ENCODE data around the gene DUSP1. TPM values are rescaled to one million over a fixed set of nuclear protein-coding genes. Genes with fewer than 3 reads are reported as not detected.

DUSP1 gene
- total RNA-seq, 1 experiment from 2014 or later, result 38.1 TPM

DNA sequence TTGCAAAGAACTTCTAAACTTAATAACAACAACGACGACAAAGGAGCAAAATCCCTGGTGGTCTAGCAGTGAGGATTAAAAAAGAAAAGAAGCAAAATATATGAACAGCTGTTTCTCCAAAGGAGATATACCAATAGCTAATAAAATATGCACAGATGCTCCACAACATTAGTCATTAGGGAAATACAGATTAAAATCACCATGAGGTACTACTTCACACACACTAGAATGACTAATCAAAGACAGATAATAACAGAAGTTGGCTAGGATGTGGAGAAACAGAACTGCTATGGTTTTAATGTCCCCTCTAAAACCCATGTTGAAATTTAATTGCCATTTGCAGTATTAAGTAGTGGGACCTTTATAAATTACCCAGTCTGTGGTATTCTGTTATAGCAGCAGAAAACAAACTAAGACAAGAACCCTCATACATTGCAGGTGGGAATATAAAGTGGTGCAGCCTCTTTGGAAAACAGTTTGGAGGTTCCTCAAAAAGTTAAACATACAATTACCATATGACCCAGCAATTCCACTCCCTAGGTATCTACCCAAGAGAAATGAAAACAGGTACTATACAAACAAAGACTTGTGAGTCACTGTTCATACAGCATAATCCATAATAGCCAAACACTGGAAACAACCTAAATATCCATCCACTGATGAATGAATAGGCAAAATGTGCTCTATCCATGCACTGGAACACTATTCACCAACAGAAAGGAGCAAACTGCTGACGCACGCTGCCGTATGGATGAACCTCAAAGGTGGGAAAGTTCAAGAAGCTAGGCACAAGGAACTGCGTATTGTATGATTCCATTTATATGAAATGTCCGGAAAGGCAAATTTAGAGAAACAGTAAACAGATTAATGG is 11.4 kb upstream of the DUSP1 start:
- Mint-ChIP-seq H3K4me3 (ENCODE audit: low read depth, unreplicated experiment) (no peak overlapping the region), H3K4me1 (ENCODE audit: low read depth, unreplicated experiment) (peaks cover 24% of the 10 kb centered on the region), H3K36me3 (ENCODE audit: insufficient read depth, unreplicated experiment) (peaks cover 8% of the 10 kb centered on the region), H3K27me3 (ENCODE audit: unreplicated experiment) (no peaks in the 10 kb centered on the region), H3K9me3 (ENCODE audit: low read depth, unreplicated experiment) (no peaks in the 10 kb centered on the region), H3K27ac (ENCODE audit: unreplicated experiment) (peak overlapping the region; percentile 75)
- no TSS peak for BruUV-seq (replicated peaks)
- no peak for DNase-seq
- intact Hi-C loops (cut with micrococcal nuclease; ENCODE audit: unreplicated experiment), result loop anchor here (1.0 to 2.0 kb wide), 2 partner anchors 16 to 24 kb away; no protein-coding TSS in a partner anchor
- CTCF ChIA-PET, result interaction anchor here (0.6 to 1.3 kb wide), 2 partner anchors 18 to 38 kb away, joined by 3 read pairs; no protein-coding TSS in a partner anchor
- TF ChIP-seq, protein P1, sequence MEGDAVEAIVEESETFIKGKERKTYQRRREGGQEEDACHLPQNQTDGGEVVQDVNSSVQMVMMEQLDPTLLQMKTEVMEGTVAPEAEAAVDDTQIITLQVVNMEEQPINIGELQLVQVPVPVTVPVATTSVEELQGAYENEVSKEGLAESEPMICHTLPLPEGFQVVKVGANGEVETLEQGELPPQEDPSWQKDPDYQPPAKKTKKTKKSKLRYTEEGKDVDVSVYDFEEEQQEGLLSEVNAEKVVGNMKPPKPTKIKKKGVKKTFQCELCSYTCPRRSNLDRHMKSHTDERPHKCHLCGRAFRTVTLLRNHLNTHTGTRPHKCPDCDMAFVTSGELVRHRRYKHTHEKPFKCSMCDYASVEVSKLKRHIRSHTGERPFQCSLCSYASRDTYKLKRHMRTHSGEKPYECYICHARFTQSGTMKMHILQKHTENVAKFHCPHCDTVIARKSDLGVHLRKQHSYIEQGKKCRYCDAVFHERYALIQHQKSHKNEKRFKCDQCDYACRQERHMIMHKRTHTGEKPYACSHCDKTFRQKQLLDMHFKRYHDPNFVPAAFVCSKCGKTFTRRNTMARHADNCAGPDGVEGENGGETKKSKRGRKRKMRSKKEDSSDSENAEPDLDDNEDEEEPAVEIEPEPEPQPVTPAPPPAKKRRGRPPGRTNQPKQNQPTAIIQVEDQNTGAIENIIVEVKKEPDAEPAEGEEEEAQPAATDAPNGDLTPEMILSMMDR (IDR thresholded peaks at IDR 0.05; ENCODE audit: unreplicated experiment), result no peak

DNA sequence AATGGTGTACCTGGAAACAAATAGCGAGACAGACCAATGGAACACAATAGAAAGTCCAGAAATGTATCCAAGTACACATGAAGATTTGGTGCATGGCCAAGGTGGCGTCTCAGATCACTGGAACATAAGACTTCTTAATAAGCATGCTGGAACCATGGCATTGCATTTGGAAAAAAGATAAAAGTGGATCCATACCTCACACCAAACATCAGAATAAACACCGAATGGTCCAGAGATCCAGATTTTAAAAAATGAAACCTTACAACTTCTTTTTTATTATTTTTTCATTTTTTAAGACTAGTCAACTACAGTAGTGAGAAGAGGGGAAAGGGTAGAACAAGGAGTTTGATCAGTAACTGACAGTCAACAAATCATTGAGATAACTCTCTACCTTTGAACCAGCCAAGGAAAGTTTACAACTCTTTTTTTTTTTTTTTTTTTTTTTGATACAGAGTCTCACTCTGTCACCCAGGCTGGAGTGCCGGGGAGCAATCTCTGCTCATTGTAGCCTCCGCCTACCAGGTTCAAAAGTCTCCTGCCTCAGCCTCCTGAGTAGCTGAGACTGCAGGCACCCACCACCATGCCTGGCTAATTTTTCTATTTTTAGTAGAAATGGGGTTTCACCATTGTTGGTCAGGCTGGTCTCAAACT is 8.8 kb upstream of the DUSP1 start:
- Mint-ChIP-seq H3K4me1 (ENCODE audit: low read depth, unreplicated experiment) (peaks cover 45% of the 10 kb centered on the region), H3K9me3 (ENCODE audit: low read depth, unreplicated experiment) (no peaks in the 10 kb centered on the region), H3K27me3 (ENCODE audit: unreplicated experiment) (no peaks in the 10 kb centered on the region), H3K27ac (ENCODE audit: unreplicated experiment) (no peak overlapping the region), H3K4me3 (ENCODE audit: low read depth, unreplicated experiment) (no peak overlapping the region), H3K36me3 (ENCODE audit: insufficient read depth, unreplicated experiment) (peaks cover 8% of the 10 kb centered on the region)
- no peak for DNase-seq
- BruUV-seq (replicated peaks), result no TSS peak
- TF ChIP-seq, protein P1 (IDR thresholded peaks at IDR 0.05; ENCODE audit: unreplicated experiment), result no peak
- intact Hi-C loops (cut with micrococcal nuclease; ENCODE audit: unreplicated experiment), result loop anchor here (2.0 kb wide), 1 partner anchor 17 kb away; no protein-coding TSS in a partner anchor
- CTCF ChIA-PET, result interaction anchor here (1.4 kb wide), 1 partner anchor 9 kb away, joined by 7 read pairs; no protein-coding TSS in a partner anchor

DNA sequence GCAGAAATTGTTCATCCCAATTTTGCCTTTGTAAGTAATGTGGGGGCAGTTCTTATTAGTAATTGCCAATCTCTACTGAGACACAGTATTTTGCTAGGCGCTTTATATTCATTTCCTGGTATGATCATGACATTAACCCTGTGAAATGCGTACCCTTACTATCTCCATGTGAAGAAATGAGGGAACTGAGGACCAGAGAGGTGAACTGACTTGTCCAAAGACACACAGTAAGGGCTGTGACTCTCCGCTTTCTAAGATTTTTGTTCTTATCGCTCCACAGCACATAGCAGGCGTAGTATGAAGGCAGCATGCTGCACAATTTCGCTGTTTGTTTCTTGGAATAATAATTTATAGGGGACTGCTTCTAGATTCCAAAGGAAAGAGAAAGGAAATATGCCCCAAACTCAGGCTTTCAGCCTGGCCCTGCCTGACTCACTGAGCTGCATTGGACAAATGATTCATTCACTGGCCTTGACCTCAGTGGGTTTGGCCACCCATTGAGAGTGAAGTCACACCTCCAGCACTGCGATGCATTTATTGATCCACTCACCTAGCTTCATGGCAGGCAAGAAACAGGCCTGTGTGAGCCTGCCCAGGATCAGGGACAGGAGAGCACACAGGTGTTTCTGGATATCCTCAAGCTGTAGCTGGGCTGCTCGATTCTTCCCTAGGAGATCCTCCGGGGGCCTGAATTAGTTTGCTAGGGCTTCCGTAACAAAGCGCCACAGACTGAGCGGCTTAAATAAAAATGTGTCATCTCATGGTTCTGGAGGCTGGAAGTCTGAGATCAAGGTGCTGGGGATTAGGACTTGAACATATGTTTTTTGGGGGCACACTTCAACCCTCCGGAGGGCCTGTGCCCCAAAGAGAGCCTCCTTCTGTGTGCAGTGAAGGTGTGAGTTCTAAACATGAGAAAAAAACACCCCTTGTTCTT is 7.2 kb upstream of the DUSP1 start:
- H3K9me3 Mint-ChIP-seq (ENCODE audit: low read depth, unreplicated experiment), result no peaks in the 10 kb centered on the region
- peak overlapping the region; percentile 98 for H3K27ac Mint-ChIP-seq (ENCODE audit: unreplicated experiment)
- peak overlapping the region; percentile 68 for H3K4me3 Mint-ChIP-seq (ENCODE audit: low read depth, unreplicated experiment)
- CTCF ChIA-PET, result interaction anchor here (0.6 to 3.3 kb wide), 19 partner anchors 10 to 155 kb away, joined by 3 to 33 read pairs (median 6); no protein-coding TSS in a partner anchor
- TF ChIP-seq, protein P1 (IDR thresholded peaks at IDR 0.05; ENCODE audit: unreplicated experiment), result no peak
- peak; percentile 90 for DNase-seq
- BruUV-seq (replicated peaks), result TSS peak; percentile 96
- intact Hi-C loops (cut with micrococcal nuclease; ENCODE audit: unreplicated experiment), result loop anchor here (2.0 kb wide), 1 partner anchor 19 kb away; no protein-coding TSS in a partner anchor
- peaks cover 14% of the 10 kb centered on the region for H3K36me3 Mint-ChIP-seq (ENCODE audit: insufficient read depth, unreplicated experiment)
- H3K4me1 Mint-ChIP-seq (ENCODE audit: low read depth, unreplicated experiment), result peaks cover 51% of the 10 kb centered on the region
- H3K27me3 Mint-ChIP-seq (ENCODE audit: unreplicated experiment), result no peaks in the 10 kb centered on the region

DNA sequence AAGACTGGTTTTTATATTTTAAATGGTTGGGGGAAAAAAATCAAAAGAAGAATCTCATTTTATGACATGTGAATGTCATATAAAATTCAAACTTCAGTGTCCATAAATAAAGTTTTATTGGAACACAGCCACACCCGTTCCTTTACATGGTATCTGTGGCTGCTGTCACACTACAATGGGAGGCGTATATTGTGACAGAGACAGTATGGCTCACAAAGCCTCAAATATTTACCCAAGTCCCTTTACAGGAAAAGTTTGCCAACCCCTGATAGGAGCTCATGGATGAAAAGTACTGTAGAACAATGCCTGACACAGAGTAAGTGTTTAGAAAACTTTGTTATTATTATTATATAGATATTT is 5.2 kb upstream of the DUSP1 start:
- Mint-ChIP-seq H3K27ac (ENCODE audit: unreplicated experiment) (no peak overlapping the region), H3K36me3 (ENCODE audit: insufficient read depth, unreplicated experiment) (peaks cover 33% of the 10 kb centered on the region), H3K9me3 (ENCODE audit: low read depth, unreplicated experiment) (no peaks in the 10 kb centered on the region), H3K27me3 (ENCODE audit: unreplicated experiment) (no peaks in the 10 kb centered on the region), H3K4me1 (ENCODE audit: low read depth, unreplicated experiment) (peaks cover 58% of the 10 kb centered on the region), H3K4me3 (ENCODE audit: low read depth, unreplicated experiment) (no peak overlapping the region)
- intact Hi-C loops (cut with micrococcal nuclease; ENCODE audit: unreplicated experiment), result no loop called here
- CTCF ChIA-PET, result interaction anchor here (1.3 to 3.3 kb wide), 2 partner anchors 62 to 128 kb away, joined by 3 to 17 read pairs; no protein-coding TSS in a partner anchor
- DNase-seq, result no peak
- TF ChIP-seq, protein P1 (IDR thresholded peaks at IDR 0.05; ENCODE audit: unreplicated experiment), result no peak
- no TSS peak for BruUV-seq (replicated peaks)

All from Calu3 (cell line).